ENCODE data around the gene NAPB.

Gene NAPB

DNA sequence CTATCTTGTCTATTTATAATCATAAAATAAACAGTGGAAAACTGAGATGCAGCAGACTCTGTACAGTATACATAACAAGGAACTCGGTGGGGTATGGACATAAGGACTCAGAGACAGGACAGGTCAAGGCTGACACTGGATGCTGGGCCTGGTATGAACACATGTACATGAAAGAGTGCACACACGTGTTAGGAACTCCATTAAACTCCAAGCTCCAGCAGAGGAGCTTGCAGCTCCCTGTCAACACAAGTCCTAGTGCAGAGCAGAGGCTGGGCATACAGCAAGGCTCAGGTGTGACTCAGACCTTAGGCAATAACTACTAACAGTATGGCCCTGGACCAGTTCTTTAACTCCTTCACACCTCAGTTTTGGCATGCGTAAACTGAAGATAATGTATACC is 17.1 kb downstream of the NAPB start:
- DNase-seq = no peak

DNA sequence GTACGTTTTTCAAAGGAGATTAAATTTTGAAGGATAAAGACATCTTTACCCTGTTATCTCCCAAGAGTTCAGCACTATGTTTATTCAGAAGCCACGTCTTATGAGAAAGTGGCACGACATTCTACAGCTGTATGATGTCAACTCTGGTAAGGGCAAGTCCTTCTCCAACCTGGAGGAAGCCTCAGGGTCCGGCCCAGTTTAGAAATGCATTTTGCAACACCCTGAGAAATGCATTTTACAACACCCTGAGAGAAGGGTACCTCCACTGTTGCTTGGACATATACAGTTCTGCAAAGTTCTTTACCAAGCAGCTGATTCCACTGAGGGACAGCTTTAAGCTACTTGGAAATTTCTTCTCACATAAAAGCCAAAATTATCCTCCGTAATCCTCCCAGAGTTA is 17.5 kb downstream of the NAPB start:
- DNase-seq = no peak

- no peak for DNase-seq
Measured at GRCh38 chr20:23401051-23401450, 20.2 kb downstream of the NAPB start.

DNA sequence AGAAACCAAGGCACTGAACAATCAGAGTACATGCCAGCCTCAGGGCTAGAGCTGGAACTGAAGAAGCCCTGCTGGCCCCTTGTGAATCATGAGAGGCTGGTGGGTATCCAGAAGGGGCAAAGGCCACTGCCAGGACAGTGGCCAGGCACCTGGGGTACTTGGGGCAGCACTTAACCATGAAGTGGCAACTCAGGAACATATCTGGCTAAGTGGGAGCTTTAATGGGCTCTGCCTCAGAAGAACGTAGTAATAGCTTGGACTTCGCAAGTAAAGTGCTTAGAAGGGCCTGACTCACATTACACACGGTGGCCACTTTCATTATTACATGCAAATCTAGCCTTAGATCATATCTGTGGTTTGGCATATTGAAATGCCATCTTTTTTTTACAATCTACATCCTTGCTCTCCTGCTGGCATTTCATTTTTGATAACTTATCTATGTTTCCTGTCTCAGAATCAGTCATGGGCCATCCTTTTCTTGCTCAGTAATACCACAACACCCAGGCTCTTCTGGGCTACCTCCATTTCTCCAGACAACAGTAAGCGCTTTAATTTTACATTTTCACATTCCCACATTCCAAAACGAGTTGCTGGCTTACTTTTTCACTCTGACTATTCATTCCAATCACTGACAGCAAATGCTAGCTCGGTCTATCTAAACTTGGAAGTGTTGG is 21.6 kb downstream of the NAPB start:
- peak; percentile 33 to 55 for DNase-seq

GRCh38 chr20:23397961-23398360 is 23.3 kb downstream of the NAPB start:
- peak; percentile 67 to 68 for DNase-seq

DNA sequence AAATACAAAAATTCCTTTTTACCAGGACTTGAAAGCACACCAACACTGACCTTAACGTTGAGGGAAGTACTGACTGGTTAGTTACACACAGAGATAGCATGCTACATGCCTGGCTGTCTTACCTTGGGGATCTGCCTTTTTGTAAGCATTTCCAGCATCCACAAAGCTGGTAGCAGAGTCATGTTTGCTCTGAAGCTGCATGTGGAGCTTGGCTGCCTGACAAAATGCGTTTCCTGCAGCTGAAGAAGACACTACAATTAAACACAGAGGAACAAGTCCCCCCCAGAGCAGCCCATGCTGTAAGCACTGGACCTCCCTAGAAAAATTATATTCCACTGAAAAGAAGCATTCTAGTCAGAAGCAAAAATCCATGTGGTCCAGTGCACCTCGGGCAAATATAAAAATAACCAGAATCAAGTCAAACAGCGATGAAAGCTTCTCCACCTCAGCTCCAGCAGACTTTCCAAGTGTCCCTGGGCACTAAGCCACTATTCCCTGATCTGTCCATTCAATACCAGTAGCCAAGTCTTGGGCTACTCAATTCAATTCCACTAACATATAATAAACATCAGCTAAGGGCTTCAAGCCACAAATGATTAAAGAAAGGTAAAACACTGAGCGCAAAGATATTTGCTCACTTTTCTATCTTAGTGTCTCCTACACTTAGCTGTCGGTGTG is 24.2 kb downstream of the NAPB start:
- DNase-seq = no peak

- DNase-seq = peak; percentile 26 to 32
Measured at GRCh38 chr20:23393996-23394775, 27.1 kb downstream of the NAPB start.

DNA sequence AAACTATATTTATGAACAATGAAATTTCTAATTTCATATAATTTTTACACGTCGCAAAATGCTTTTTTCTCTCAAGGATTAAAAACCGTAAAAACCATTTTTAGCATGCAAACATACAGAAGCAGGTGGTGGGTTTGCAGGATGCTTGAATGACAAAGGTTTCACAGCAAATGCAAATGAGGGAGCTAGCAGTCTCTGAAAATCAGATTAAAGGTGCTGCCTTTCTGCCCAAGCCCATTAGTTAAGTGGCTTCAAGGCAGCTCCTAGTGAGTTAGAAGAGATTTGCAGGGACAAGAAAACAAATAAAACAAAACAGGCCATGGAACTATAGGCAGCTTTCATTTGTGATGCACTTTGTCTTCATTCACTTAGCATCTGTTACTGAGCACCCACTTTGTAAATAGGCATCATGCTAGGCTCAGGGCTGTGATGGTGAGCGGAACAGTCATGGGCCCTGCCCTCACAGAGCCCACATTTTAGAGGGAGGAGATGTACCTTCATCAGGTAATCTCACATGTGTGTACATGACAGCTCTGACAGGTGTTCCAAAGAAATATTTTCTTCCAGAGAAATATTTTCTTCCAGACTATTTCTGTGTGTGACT is 29.5 kb downstream of the NAPB start:
- DNase-seq = no peak

GRCh38 chr20:23390091-23390774 is 31.1 kb downstream of the NAPB start:
- no peak for DNase-seq

DNA sequence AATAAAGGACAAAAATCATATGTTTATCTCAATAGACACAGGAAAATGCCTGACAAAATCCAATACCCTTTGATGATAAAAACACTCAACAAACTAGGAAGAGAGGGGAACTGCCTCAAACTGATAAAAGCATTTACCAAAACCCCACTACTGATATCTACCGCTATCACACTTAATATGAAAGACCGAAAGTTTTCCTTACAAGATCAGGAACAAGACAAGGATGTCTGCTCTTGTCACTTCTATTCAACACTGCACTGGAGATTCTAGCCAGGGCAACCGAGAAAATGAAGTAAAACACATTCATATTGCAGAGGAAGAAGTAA is 34.2 kb downstream of the NAPB start:
- DNase-seq = no peak

GRCh38 chr20:23386304-23387117 is 34.8 kb downstream of the NAPB start:
- DNase-seq = no peak

- peak; percentile 88 to 93 for DNase-seq
Measured at GRCh38 chr20:23381876-23382275, 39.4 kb downstream of the NAPB start.

- no peak for DNase-seq
Measured at GRCh38 chr20:23379772-23380171, 41.5 kb downstream of the NAPB start.

GRCh38 chr20:23375827-23376226 is 45.5 kb downstream of the NAPB start:
- DNase-seq = no peak

- no peak for DNase-seq
Measured at GRCh38 chr20:23374441-23374840, 46.8 kb downstream of the NAPB start.

DNA sequence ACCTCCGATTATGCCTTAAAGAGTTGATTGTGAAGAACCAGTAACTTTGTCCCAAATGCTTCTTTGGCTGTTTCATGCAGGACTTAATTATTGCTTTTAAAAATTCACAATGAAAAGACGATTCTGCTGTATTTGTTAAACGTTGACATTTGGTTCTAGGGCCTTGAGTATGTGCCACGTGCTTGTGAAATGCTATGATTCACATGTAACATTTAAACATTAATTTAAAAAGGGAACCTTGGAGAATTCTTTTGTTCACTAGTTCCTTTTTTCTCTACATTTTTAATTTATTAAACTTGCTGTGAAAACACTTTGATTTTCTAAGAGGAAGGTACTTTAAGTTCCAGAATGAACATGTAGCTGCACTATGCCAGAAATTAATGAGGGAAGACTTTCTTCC is 49.8 kb downstream of the NAPB start:
- no peak for DNase-seq

GRCh38 chr20:23370873-23371272 is 50.4 kb downstream of the NAPB start:
- no peak for DNase-seq

DNA sequence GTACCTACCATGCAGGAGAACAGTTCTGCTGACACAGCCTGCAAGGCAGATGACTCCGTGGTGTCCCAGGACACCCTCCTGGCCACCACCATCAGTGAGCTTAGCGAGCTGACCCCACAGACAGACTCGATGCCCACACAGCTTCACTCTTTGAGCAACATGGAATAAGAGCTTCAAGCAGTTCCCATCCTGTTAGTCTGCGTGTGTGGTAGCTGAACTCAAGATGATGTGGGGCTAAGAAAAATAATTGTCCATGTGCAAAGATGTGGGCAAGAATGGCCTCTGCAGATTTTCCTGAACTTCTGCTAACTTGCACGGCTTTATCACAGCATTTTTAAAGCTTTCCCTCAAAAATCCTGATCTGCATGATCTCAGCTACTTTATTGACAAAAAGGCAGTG is 51.0 kb downstream of the NAPB start:
- DNase-seq = no peak

DNA sequence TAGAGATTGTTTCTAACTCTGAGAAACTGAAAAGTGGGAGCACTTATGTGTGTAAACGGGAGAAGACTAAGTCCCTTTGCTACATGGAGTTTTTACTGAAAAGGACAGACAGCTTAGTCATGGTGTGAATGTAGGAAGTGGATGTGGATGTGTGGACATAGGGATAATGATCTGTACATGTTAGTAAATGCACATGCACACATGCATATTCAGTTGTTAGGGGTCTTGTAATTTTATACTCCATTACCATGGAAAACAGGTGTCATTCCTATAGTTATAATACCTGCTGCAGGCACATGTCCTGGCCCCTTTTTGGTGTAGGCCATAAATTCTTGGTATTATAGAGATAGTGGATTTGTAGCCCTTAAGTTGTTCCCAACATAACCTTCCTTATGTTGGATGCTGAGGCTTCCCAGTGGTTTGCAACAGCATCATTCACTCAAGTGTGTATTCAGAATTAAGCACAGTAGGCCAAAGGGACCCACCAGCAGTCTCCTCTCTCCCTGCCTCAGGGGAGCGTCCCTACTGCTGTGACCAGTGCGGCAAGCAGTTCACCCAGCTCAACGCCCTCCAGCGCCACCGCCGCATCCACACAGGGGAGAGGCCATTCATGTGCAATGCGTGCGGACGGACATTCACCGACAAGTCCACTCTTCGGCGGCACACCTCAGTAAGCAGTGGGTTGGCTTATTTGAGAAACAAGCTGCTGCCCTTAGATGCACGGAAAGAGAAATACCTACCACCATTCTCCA is 52.0 kb downstream of the NAPB start:
- no peak for DNase-seq

DNA sequence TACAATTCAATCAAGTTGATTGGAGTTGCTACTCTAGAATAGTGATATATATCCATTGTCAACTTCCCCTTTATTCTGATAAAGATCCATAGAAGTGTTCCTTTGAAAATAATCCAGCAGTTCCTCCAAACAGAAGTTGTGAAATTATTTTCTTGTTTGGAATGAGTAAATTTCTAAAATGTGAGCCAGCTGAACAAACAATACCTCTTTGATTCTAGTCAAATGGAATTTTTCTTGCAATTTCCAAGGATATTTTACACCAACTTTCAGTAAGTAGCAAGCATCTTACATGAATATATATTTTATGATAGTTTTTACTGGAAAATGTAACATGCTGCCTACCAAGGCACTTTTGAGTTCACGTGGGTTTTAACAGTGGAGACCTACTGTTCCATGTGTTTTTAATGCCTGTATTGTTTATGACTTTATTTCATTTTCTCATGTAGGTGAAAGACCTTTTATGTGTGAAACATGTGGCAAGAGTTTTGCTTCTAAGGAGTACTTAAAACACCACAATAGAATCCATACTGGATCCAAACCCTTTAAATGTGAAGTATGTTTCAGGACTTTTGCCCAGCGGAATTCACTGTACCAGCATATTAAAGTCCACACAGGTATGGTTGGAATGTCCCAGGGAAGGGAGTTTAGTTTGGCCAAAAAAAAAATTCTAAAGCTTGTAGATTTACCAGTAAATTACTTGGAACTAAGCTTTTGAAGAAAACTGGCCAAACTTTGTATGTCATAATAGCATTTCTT is 52.8 kb downstream of the NAPB start:
- DNase-seq = no peak

DNA sequence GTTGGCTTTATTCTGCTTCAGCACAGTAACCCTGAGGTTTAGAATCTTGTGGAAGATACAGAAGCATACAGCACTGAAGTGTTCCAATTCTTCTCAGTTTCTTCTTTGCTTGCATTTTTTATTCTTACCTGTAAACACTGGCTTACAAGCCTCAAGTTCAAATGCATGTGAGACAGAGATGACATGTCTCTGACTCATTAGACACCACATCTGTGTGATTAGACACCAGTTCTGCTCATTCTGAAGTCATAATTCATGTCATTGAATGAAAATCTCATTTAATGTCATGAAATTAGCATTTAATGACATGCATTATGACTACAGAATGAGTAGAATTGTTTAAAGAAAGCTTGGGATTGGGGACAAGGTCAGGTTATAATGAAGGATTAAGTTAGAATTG is 53.5 kb downstream of the NAPB start:
- no peak for DNase-seq

Measured in Kasumi-1 (cell line).